Pancreas (tissue), 10 donors: ENCODE data around the gene LBHD2. TPM values are rescaled to one million over a fixed set of nuclear protein-coding genes. Genes with fewer than 3 reads are reported as not detected.
A peak's percentile ranks its signal among the peaks of the same experiment; 100 is the strongest.
"Not testable (repeated sequence)": the region's sequence is repeated elsewhere in the genome, so short reads cannot be mapped to it uniquely, and the experiment has no call there.

Experiments
- ATAC-seq, 4 donors: fragments of 200-7000 bp; cut with Tn5 transposase; one replicate each; pipeline versions ENCODE4 v1.8.0 to v1.9.1; 2020; ENCODE audit warnings: mild to moderate bottlenecking in 4 of 4, moderate library complexity in 4 of 4
- DNase-seq, 6 donors: peaks; one replicate each; pipeline ENCODE4 v3.0.0-alpha.2; 2020
- FAIRE-seq: peaks from 2 replicates; lab custom pipeline; 2012; peaks lifted over from hg19 to GRCh38; lab: Jason Lieb, UNC
- H3K27ac ChIP-seq, 4 donors: fragments of 200-600 bp; sonication (generic); 1 replicate in 3 of 4; 2 replicates in 1 of 4; pipeline versions ENCODE4 v1.5.0 to v1.8.0; 2020
- H3K27me3 ChIP-seq, 4 donors: fragments of 200-600 bp; one replicate each; pipeline ENCODE4 v1.8.0; 2021
- H3K36me3 ChIP-seq, 3 donors: fragments of 200-600 bp; sonication (generic) in 1 of 3; one replicate each; pipeline versions ENCODE4 v1.5.0 to v1.8.0; 2020 to 2021
- H3K4me1 ChIP-seq, 3 donors: fragments of 200-600 bp; one replicate each; pipeline ENCODE4 v1.8.0; 2021
- H3K4me3 ChIP-seq, 4 donors: fragments of 200-600 bp; sonication (generic) in 2 of 4; one replicate each; pipeline versions ENCODE4 v1.5.0 to v1.8.0; 2020 to 2021
- H3K9me3 ChIP-seq, 4 donors: fragments of 200-600 bp; one replicate each; pipeline ENCODE4 v1.8.0; 2021
- WGBS, 2 donors: extraction: QIAGEN DNeasy Blood & Tissue Kit; methylation state at CpG; one replicate each; pipeline ENCODE4 v1.1.7; 2013; 5-methylcytosine and 5-hydroxymethylcytosine counted together
- intact Hi-C, 3 donors: fragments of 100-400 bp; cut with DNase I; formaldehyde crosslinking; loops; one replicate each; pipeline versions ENCODE4 v1.11.1 to v1.14.2; 2022
- polyA plus RNA-seq, 2 donors: library from polyadenylated mRNA; stranded (reverse); fragments of 200-250 nt; gene quantifications; one replicate each; pipeline ENCODE4 v1.2.3, GENCODE V29; 2013
- total RNA-seq, 6 donors: library from RNA; stranded (reverse); fragmentation: NEBNext Ultra II Directional in 4 of 6; extraction: Animal tissue kit (Norgen Biotek cat#: 25700) in 4 of 6; gene quantifications; one replicate each; pipeline versions ENCODE4 v1.2.1 to v1.2.4, GENCODE V29; 2021 to 2023
- TF ChIP-seq, protein P1 (sequence below), 4 donors: fragments of 200-600 bp; sonication (generic) in 3 of 4; IDR thresholded peaks; one replicate each; pipeline versions ENCODE4 v1.5.0 to v1.8.0; 2021; ENCODE audit warnings: antibody characterized with exemption in 4 of 4
- donor health status: healthy with polysubstance abuse.
- donor health status: DM: no; HTN: no; CAD: no; lungs with moderate emphysema.
- donor health status: DM: no; HTN: no; CAD: no.
- donor health status: control.
- donor health status: control.
- donor health status: Bipolar disorder and iron deficiency.
- donor health status: DM: yes; HTN: yes; CAD: no.
- donor health status: DM: no; HTN: no; CAD: no.
- donor health status: DM: no; HTN: no; CAD: no.
- donor health status: DM: yes; HTN: yes; CAD: no.

Gene LBHD2
- total and polyA plus RNA-seq, 8 donors: not detected

DNA sequence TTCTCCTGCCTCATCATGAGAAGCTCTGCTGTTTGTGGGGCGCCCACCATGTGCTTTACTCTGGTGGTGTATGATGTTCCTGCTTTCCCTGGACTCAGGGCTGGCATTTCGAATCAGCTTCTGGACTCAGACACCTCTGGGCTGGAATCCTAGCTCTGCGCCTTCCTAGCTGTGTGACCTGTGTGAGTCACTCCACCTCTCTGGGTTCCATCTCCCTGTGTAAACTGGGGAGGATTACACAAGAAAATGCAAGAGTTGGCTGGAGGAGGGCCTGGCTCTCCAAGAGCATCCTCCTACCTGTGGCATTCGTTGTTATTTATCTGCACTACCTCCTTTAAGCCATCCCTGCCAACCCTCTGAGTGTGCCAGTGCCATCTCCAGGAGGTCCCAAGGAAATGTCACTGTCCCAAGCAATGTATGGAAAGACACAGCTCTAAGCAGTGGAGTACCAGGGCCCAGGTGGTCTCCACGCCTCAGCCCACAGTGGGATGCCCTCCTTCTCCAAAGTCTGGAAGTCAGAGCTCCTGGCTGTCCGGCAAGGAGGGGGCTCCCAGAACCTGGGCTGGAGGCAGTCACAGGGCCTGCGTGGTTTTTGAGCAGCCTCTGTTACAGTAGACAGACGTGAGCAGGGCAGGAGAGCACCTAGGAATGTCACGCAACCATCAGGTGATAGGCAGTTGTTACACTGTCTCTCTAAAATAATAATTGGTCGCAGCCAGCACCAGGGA lies 32.0 kb downstream of the LBHD2 start:
- intact Hi-C loops: no loop called here
- no peaks in the 10 kb centered on the region for H3K36me3 ChIP-seq
- FAIRE-seq: no peak
- no peak for ATAC-seq
- H3K9me3 ChIP-seq: no peaks in the 10 kb centered on the region
- H3K4me3 ChIP-seq: no peak overlapping the region
- TF ChIP-seq, protein P1, sequence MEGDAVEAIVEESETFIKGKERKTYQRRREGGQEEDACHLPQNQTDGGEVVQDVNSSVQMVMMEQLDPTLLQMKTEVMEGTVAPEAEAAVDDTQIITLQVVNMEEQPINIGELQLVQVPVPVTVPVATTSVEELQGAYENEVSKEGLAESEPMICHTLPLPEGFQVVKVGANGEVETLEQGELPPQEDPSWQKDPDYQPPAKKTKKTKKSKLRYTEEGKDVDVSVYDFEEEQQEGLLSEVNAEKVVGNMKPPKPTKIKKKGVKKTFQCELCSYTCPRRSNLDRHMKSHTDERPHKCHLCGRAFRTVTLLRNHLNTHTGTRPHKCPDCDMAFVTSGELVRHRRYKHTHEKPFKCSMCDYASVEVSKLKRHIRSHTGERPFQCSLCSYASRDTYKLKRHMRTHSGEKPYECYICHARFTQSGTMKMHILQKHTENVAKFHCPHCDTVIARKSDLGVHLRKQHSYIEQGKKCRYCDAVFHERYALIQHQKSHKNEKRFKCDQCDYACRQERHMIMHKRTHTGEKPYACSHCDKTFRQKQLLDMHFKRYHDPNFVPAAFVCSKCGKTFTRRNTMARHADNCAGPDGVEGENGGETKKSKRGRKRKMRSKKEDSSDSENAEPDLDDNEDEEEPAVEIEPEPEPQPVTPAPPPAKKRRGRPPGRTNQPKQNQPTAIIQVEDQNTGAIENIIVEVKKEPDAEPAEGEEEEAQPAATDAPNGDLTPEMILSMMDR (IDR thresholded peaks at IDR 0.05): no peak
- peaks cover 7 to 25% (median 11%) of the 10 kb centered on the region in 3 donors for H3K4me1 ChIP-seq
- DNase-seq: peak in 1 of 6 donors; percentile 26
- 80 to 88% methylated on average over 10 of the region's 10 CpGs for WGBS, 2 donors
- no peak overlapping the region for H3K27ac ChIP-seq
- H3K27me3 ChIP-seq: no peaks in the 10 kb centered on the region

GRCh38 chr14:103116636-103117035 lies 32.6 kb downstream of the LBHD2 start:
- ATAC-seq (no peak), FAIRE-seq (no peak), DNase-seq (peak in 2 of 6 donors; percentile 9 to 32)
- no peak overlapping the region for H3K4me3 ChIP-seq
- H3K4me1 ChIP-seq: peaks cover 1 to 23% (median 5%) of the 10 kb centered on the region in 3 donors
- intact Hi-C loops: no loop called here
- H3K36me3 ChIP-seq: no peaks in the 10 kb centered on the region
- TF ChIP-seq, protein P1 (IDR thresholded peaks at IDR 0.05): no peak
- no peaks in the 10 kb centered on the region for H3K9me3 ChIP-seq
- WGBS, 2 donors: 85 to 86% methylated on average over 17 of the region's 17 CpGs
- no peaks in the 10 kb centered on the region for H3K27me3 ChIP-seq
- H3K27ac ChIP-seq: no peak overlapping the region

GRCh38 chr14:103117499-103117898 lies 33.5 kb downstream of the LBHD2 start:
- FAIRE-seq, ATAC-seq: not testable (repeated sequence)
- H3K4me1 ChIP-seq: peaks cover 0 to 17% (median 0%) of the 10 kb centered on the region in 3 donors

DNA sequence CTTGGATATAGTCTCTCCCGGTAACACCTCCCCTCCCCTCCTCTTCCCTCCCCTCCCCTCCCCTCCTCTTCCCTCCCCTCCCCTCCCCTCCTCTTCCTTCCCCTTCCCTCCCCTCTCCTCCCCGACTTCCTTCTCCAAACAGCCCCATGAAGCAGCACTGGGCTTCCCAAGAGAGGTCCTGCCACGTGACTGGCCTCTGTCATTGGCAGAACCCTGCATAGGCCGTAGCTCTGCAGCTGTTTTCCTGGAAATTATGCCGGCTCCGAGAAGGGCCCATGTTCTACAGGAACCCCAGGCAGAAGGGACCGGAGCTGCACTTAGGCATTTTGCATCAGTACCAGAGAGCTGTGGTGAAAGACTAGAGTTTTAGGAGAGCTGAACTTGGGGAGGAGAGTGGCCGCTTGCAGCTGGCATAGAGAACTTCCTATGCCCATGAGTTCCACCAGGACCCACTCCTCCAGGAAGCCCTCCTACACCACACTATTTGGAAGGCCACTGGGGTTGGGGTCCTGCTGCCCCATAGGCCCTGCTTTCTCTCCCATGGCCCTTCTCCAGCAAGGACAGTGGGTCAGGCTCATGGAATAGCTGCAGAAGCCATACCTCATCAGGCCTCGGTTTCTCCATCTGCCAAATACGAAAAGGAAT lies 34.1 kb downstream of the LBHD2 start:
- Histone ChIP-seq H3K4me3 (no peak overlapping the region), H3K27me3 (no peaks in the 10 kb centered on the region), H3K36me3 (no peaks in the 10 kb centered on the region), H3K27ac (peak overlapping the region in 2 of 4 donors; percentile 35 to 55), H3K4me1 (peaks cover 0 to 22% (median 0%) of the 10 kb centered on the region in 3 donors), H3K9me3 (no peaks in the 10 kb centered on the region)
- DNase-seq (peak in 3 of 6 donors; percentile 27 to 40 (median 38)), ATAC-seq (peak in 2 of 4 donors; percentile 10 to 30), FAIRE-seq (no peak)
- TF ChIP-seq, protein P1 (IDR thresholded peaks at IDR 0.05): no peak
- intact Hi-C loops: no loop called here
- 58 to 60% methylated on average over 9 of the region's 10 CpGs for WGBS, 2 donors

More at GRCh38 chr14:103117499-103117898, 33.5 kb downstream of the LBHD2 start:
- DNase-seq, H3K9me3 ChIP-seq, H3K36me3 ChIP-seq, H3K4me3 ChIP-seq, H3K27ac ChIP-seq, intact Hi-C loops, H3K27me3 ChIP-seq: not testable (repeated sequence)
- WGBS, 2 donors: 84 to 92% methylated on average over 7 of the region's 7 CpGs

GRCh38 chr14:103118663-103119404 lies 34.8 kb downstream of the LBHD2 start:
- DNase-seq (peak in 3 of 6 donors; percentile 38 to 81 (median 63)), ATAC-seq (peak in 2 of 4 donors; percentile 16 to 30), FAIRE-seq (no peak)
- 73 to 75% methylated on average over 9 of the region's 9 CpGs for WGBS, 2 donors
- H3K36me3 ChIP-seq: no peaks in the 10 kb centered on the region
- H3K4me1 ChIP-seq: peaks cover 0 to 22% (median 0%) of the 10 kb centered on the region in 3 donors
- H3K27me3 ChIP-seq: no peaks in the 10 kb centered on the region
- no peaks in the 10 kb centered on the region for H3K9me3 ChIP-seq
- no peak overlapping the region for H3K4me3 ChIP-seq
- TF ChIP-seq, protein P1 (IDR thresholded peaks at IDR 0.05): no peak
- intact Hi-C loops: no loop called here
- peak overlapping the region in 2 of 4 donors; percentile 35 to 55 for H3K27ac ChIP-seq

- H3K27ac ChIP-seq, ATAC-seq, FAIRE-seq, intact Hi-C loops, H3K9me3 ChIP-seq, H3K27me3 ChIP-seq, H3K36me3 ChIP-seq, H3K4me3 ChIP-seq: not testable (repeated sequence)
- DNase-seq: peak in 1 of 6 donors; percentile 8
- 75 to 87% methylated on average over 8 of the region's 8 CpGs for WGBS, 2 donors
- peaks cover 0 to 22% (median 0%) of the 10 kb centered on the region in 3 donors for H3K4me1 ChIP-seq
Measured at GRCh38 chr14:103119527-103119926, 35.5 kb downstream of the LBHD2 start.
